Astrocyte (in vitro differentiated cells and primary cell): Measurements from ENCODE around the gene SHANK1. TPM values are rescaled to one million over a fixed set of nuclear protein-coding genes. Genes with fewer than 3 reads are reported as not detected.

Experiments
- DNase-seq: peaks from one replicate; pipeline ENCODE4 v3.0.0-alpha.2; 2010; ENCODE audit warnings: low read depth
- FAIRE-seq: peaks from 2 replicates; lab custom pipeline; 2011; peaks lifted over from hg19 to GRCh38; lab: Jason Lieb, UNC
- H2AFZ ChIP-seq: 2 replicates; pipeline ENCODE4 v1.6.0; 2012; ENCODE audit warnings: low read depth, low read length, inconsistent platforms
- H3K27ac ChIP-seq: 2 replicates; pipeline ENCODE4 v1.5.1; 2011; ENCODE audit warnings: low read depth, low read length, inconsistent platforms
- H3K27me3 ChIP-seq: 2 replicates; pipeline ENCODE4 v1.6.0; 2011; ENCODE audit warnings: low read length, inconsistent platforms; ENCODE audit not compliant: insufficient read depth
- H3K36me3 ChIP-seq: 2 replicates; pipeline ENCODE4 v1.5.1; 2011; ENCODE audit warnings: low read length, inconsistent platforms; ENCODE audit not compliant: insufficient read depth
- H3K4me1 ChIP-seq: 2 replicates; pipeline ENCODE4 v1.5.1; 2011; ENCODE audit warnings: low read length, inconsistent platforms; ENCODE audit not compliant: insufficient read depth
- H3K4me2 ChIP-seq: 2 replicates; pipeline ENCODE4 v1.6.0; 2012; ENCODE audit warnings: low read length, inconsistent platforms
- H3K4me3 ChIP-seq: 2 replicates; pipeline ENCODE4 v1.5.1; 2011; ENCODE audit warnings: low read depth, mild to moderate bottlenecking, low read length, inconsistent platforms; ENCODE audit not compliant: insufficient read depth
- H3K79me2 ChIP-seq: 2 replicates; pipeline ENCODE4 v1.6.0; 2012; ENCODE audit warnings: mild to moderate bottlenecking, low read length, inconsistent platforms; ENCODE audit not compliant: insufficient read depth
- H3K9ac ChIP-seq: 2 replicates; pipeline ENCODE4 v1.6.0; 2012; ENCODE audit warnings: mild to moderate bottlenecking, low read length, inconsistent platforms
- H3K9me3 ChIP-seq: 2 replicates; pipeline ENCODE4 v1.5.1; 2012; ENCODE audit warnings: low read depth, mild to moderate bottlenecking, low read length, inconsistent platforms; ENCODE audit not compliant: insufficient read depth
- H4K20me1 ChIP-seq: 2 replicates; pipeline ENCODE4 v1.6.0; 2012; ENCODE audit warnings: low read length, inconsistent platforms; ENCODE audit not compliant: insufficient read depth
- H3K27ac Mint-ChIP-seq: one replicate; pipeline ENCODE4 v1.8.0; 2021; ENCODE audit warnings: mild to moderate bottlenecking, mixed read lengths; ENCODE audit not compliant: unreplicated experiment
- H3K27me3 Mint-ChIP-seq: one replicate; pipeline ENCODE4 v1.8.0; 2021; ENCODE audit warnings: low read depth, mixed read lengths; ENCODE audit not compliant: unreplicated experiment
- H3K36me3 Mint-ChIP-seq: one replicate; pipeline ENCODE4 v1.8.0; 2021; ENCODE audit warnings: low read depth, mixed read lengths; ENCODE audit not compliant: unreplicated experiment
- H3K4me1 Mint-ChIP-seq: one replicate; pipeline ENCODE4 v1.8.0; 2021; ENCODE audit warnings: low read depth, mixed read lengths; ENCODE audit not compliant: unreplicated experiment
- H3K4me3 Mint-ChIP-seq: one replicate; pipeline ENCODE4 v1.8.0; 2021; ENCODE audit warnings: mild to moderate bottlenecking, moderate library complexity, mixed read lengths; ENCODE audit not compliant: unreplicated experiment
- H3K9me3 Mint-ChIP-seq: one replicate; pipeline ENCODE4 v1.8.0; 2021; ENCODE audit warnings: mild to moderate bottlenecking, mixed read lengths; ENCODE audit not compliant: unreplicated experiment
- EZH2 ChIP-seq: IDR thresholded peaks from 2 replicates; pipeline ENCODE4 v1.6.1; 2012; ENCODE audit warnings: mild to moderate bottlenecking, low read length, inconsistent platforms; ENCODE audit not compliant: insufficient read depth
- total RNA-seq: library from RNA; stranded (reverse); gene quantifications from 2 replicates; pipeline ENCODE4 v1.2.1, GENCODE V29; 2021
- TF ChIP-seq, protein P1 (sequence below): IDR thresholded peaks from 2 replicates; pipeline ENCODE4 v1.5.1; 2011; ENCODE audit warnings: low read depth, mild to moderate bottlenecking, inconsistent platforms, low read length, moderate library complexity; ENCODE audit not compliant: insufficient read depth

Gene SHANK1
- total RNA-seq, 1 donor from 2014 or later: not detected

DNA sequence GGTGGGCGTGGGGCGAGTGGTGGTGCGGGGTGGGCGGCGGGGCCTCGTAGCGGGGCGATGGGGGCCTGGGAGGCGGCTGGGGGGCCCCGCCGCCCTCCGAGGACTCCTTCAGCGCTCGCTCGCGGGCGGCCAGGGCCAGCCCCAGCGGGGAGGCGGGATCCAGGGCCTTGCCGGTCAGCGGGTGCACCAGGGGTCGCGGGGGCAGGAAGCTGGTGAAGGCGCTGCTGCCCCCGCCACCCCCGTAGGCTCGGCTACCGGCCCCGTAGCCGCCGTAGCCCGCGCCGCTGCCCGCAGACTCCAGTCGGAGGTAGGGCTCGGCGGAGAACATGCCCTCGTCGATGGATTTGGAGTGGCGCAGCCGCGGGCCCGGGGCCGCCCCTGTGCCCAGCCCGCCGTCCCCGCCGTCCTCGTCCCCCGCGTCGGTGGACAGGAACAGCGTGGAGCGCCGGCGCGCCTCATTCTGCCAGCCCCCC, 51.8 kb downstream of the SHANK1 start:
- DNase-seq (no peak), FAIRE-seq (no peak)
- Histone ChIP-seq H3K4me3 (no peak overlapping the region), H4K20me1 (no peaks in the 10 kb centered on the region), H3K27me3 (peaks cover 20% of the 10 kb centered on the region), H3K79me2 (no peaks in the 10 kb centered on the region), H2AFZ (no peak overlapping the region), H3K9ac (no peak overlapping the region), H3K36me3 (no peaks in the 10 kb centered on the region), H3K4me2 (no peak overlapping the region), H3K27ac (no peak overlapping the region), H3K9me3 (no peaks in the 10 kb centered on the region), H3K4me1 (no peaks in the 10 kb centered on the region)
- H3K4me3 Mint-ChIP-seq: no peak overlapping the region
- H3K36me3 Mint-ChIP-seq: no peaks in the 10 kb centered on the region
- TF ChIP-seq, protein P1, sequence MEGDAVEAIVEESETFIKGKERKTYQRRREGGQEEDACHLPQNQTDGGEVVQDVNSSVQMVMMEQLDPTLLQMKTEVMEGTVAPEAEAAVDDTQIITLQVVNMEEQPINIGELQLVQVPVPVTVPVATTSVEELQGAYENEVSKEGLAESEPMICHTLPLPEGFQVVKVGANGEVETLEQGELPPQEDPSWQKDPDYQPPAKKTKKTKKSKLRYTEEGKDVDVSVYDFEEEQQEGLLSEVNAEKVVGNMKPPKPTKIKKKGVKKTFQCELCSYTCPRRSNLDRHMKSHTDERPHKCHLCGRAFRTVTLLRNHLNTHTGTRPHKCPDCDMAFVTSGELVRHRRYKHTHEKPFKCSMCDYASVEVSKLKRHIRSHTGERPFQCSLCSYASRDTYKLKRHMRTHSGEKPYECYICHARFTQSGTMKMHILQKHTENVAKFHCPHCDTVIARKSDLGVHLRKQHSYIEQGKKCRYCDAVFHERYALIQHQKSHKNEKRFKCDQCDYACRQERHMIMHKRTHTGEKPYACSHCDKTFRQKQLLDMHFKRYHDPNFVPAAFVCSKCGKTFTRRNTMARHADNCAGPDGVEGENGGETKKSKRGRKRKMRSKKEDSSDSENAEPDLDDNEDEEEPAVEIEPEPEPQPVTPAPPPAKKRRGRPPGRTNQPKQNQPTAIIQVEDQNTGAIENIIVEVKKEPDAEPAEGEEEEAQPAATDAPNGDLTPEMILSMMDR: no peak
- peak; percentile 63 for TF ChIP-seq EZH2
- H3K4me1 Mint-ChIP-seq: no peaks in the 10 kb centered on the region
- no peak overlapping the region for H3K27ac Mint-ChIP-seq
- H3K27me3 Mint-ChIP-seq: no peaks in the 10 kb centered on the region
- peaks cover 15% of the 10 kb centered on the region for H3K9me3 Mint-ChIP-seq

DNA sequence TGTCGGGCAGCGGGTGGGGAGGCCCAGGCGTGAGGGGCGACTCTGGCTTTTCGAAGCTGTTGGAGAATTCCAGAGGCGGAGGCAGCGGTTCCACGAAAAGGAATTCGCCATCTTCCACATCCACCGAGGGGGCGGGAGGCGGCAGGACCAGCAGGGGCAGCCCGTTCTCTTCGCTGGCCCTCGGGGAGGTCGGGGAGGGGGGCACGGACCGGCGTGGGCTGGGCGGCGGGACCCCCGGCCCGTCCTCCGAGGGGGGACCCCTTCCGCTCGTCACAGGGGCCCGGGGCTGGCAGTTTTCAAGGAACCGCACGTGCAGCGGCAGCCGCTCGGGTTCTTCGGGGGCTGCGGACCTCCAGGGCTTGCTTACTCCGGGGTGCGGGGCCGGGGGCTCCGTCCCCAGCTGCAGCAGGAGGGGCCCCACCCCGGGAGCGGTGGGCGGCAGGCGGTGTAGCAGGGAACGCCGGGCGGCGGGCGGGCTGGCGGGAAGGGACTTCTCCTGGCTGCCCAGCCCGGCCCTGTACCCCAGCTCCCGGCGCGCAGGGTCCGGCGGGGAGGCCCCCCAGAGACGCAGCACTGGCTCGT, 52.3 kb downstream of the SHANK1 start:
- H3K9me3 ChIP-seq: no peaks in the 10 kb centered on the region
- H3K4me1 ChIP-seq: no peaks in the 10 kb centered on the region
- no peak overlapping the region for H3K4me3 ChIP-seq
- no peak overlapping the region for H3K27ac ChIP-seq
- H4K20me1 ChIP-seq: no peaks in the 10 kb centered on the region
- H2AFZ ChIP-seq: no peak overlapping the region
- Mint-ChIP-seq H3K4me1 (no peaks in the 10 kb centered on the region), H3K9me3 (peaks cover 13% of the 10 kb centered on the region), H3K4me3 (no peak overlapping the region), H3K36me3 (no peaks in the 10 kb centered on the region), H3K27ac (no peak overlapping the region), H3K27me3 (no peaks in the 10 kb centered on the region)
- H3K9ac ChIP-seq: no peak overlapping the region
- no peak for FAIRE-seq
- H3K4me2 ChIP-seq: no peak overlapping the region
- no peaks in the 10 kb centered on the region for H3K79me2 ChIP-seq
- no peaks in the 10 kb centered on the region for H3K36me3 ChIP-seq
- DNase-seq: no peak
- TF ChIP-seq, protein P1: no peak
- peak; percentile 96 for TF ChIP-seq EZH2
- H3K27me3 ChIP-seq: peaks cover 20% of the 10 kb centered on the region
